Measurements from ENCODE around the gene COL27A1. TPM values are rescaled to one million over a fixed set of nuclear protein-coding genes. Genes with fewer than 3 reads are reported as not detected.

Gene COL27A1
- total and polyA plus RNA-seq, 2 donors (not counting 1 experiment from before 2014, with no cell fraction given) = 0.16 to 0.27 TPM

- Mint-ChIP-seq H3K27me3 (peaks cover 66% of the 10 kb centered on the region), H3K4me1 (peaks cover 21% of the 10 kb centered on the region), H3K27ac (no peak overlapping the region), H3K9me3 (ENCODE audit: insufficient read depth) (no peaks in the 10 kb centered on the region), H3K4me3 (peak overlapping the region; percentile 71)
- Histone ChIP-seq H2AFZ (ENCODE audit: insufficient read depth, low read depth, low read length, poor library complexity, severe bottlenecking) (no peak overlapping the region), H3K9ac (ENCODE audit: low read length) (peak overlapping the region; percentile 56), H3K4me3 (ENCODE audit: control extremely low read depth in 1 of 5, extremely low read depth in 1 of 5, insufficient read depth in 1 of 5, low read depth in 2 of 5, low read length in 4 of 5) (peak overlapping the region in 1 of 5 experiments; percentile 60), H3K9me3 (ENCODE audit: control extremely low read depth in 1 of 3, control insufficient read depth in 2 of 3, insufficient read depth in 1 of 3, low read length in 2 of 3) (peaks cover 0 to 13% (median 0%) of the 10 kb centered on the region in 3 donors), H3K4me2 (replicated peaks; ENCODE audit: low read depth, low read length, poor library complexity, severe bottlenecking) (peak overlapping the region; percentile 93), H3K79me2 (ENCODE audit: control insufficient read depth, insufficient read depth, low read length) (no peaks in the 10 kb centered on the region), H3K27me3 (replicated peaks in 1 of 4; ENCODE audit: control extremely low read depth in 1 of 4, control insufficient read depth in 3 of 4, insufficient read depth in 4 of 4, low read length in 3 of 4) (peaks cover 0 to 52% (median 23%) of the 10 kb centered on the region in 4 experiments), H3K36me3 (replicated peaks in 1 of 2; ENCODE audit: control extremely low read depth in 1 of 2, control insufficient read depth in 1 of 2, extremely low read depth in 1 of 2, insufficient read depth in 2 of 2, low read length in 1 of 2) (no peaks in the 10 kb centered on the region), H3K27ac (ENCODE audit: low read length in 2 of 2) (no peak overlapping the region), H3K4me1 (ENCODE audit: control insufficient read depth in 2 of 2, insufficient read depth in 2 of 2, low read length in 2 of 2) (peaks cover 21% of the 10 kb centered on the region in 2 donors), H4K20me1 (ENCODE audit: control insufficient read depth, insufficient read depth, low read length, poor library complexity, severe bottlenecking) (no peaks in the 10 kb centered on the region)
- intact Hi-C loops (cut with micrococcal nuclease) = loop anchor here (1.0 kb wide), 1 partner anchor 137 kb away; no protein-coding TSS in a partner anchor
- ChIA-PET POLR2A (no interaction called here), CTCF (interaction anchor here (0.6 to 1.5 kb wide), 8 partner anchors 11 to 150 kb away, joined by 3 to 9 read pairs (median 4); no protein-coding TSS in a partner anchor)
- DNase-seq (peak; percentile 13), ATAC-seq (ENCODE audit: low read depth) (no peak)
- TF ChIP-seq, protein P1, sequence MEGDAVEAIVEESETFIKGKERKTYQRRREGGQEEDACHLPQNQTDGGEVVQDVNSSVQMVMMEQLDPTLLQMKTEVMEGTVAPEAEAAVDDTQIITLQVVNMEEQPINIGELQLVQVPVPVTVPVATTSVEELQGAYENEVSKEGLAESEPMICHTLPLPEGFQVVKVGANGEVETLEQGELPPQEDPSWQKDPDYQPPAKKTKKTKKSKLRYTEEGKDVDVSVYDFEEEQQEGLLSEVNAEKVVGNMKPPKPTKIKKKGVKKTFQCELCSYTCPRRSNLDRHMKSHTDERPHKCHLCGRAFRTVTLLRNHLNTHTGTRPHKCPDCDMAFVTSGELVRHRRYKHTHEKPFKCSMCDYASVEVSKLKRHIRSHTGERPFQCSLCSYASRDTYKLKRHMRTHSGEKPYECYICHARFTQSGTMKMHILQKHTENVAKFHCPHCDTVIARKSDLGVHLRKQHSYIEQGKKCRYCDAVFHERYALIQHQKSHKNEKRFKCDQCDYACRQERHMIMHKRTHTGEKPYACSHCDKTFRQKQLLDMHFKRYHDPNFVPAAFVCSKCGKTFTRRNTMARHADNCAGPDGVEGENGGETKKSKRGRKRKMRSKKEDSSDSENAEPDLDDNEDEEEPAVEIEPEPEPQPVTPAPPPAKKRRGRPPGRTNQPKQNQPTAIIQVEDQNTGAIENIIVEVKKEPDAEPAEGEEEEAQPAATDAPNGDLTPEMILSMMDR (IDR thresholded peaks at IDR 0.05) = no peak
- no peak for TF ChIP-seq EZH2 (IDR thresholded peaks at IDR 0.05; ENCODE audit: borderline replicate concordance, insufficient read depth, low read depth, low read length, poor library complexity, severe bottlenecking)
- 10% methylated on average over 18 of the region's 23 CpGs for WGBS (ENCODE audit: insufficient coverage)
Measured at GRCh38 chr9:114154600-114155102, 686 bp upstream of the COL27A1 start.

DNA sequence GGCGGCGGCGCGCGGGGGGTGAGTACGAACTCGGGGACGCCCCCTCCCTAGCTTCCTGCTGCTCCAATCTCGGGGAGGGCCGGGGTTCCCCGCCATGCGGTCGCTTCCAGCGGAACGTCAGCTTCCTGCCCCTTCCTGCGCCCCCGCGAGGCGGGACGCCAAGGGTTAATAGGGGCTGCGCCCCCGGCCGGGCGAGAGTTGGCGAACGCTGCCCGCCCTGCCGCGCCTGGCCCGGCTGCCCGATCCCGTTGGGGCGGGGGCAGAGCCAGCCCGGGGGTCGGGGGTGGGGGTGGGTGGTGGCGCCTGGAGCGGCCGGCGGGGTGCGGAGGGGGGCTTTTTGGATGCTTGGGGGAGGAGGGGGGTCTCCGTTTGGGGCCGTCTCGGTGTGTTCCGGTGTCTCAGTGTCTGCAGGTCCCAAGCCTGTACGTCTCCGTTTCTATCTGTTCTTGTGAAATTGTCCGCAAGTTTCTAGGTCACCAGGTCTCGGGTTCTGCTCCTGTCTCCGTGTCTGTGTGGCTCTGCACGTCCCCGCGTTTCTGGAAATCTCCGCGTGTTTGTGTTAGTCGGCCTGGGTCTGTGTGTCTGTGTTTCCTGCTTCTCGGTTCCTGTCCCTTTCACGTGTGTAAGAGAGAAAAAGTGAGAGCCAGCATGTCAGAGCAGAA is 789 bp downstream of the COL27A1 start:
- peaks cover 0 to 13% (median 0%) of the 10 kb centered on the region in 3 donors for H3K9me3 ChIP-seq (ENCODE audit: control extremely low read depth in 1 of 3, control insufficient read depth in 2 of 3, insufficient read depth in 1 of 3, low read length in 2 of 3)
- peak overlapping the region in 2 of 5 experiments; percentile 37 to 44 for H3K4me3 ChIP-seq (ENCODE audit: control extremely low read depth in 1 of 5, extremely low read depth in 1 of 5, insufficient read depth in 1 of 5, low read depth in 2 of 5, low read length in 4 of 5)
- Mint-ChIP-seq H3K27me3 (peaks cover 65% of the 10 kb centered on the region), H3K9me3 (ENCODE audit: insufficient read depth) (no peaks in the 10 kb centered on the region), H3K4me3 (peak overlapping the region; percentile 87), H3K4me1 (peaks cover 21% of the 10 kb centered on the region), H3K27ac (no peak overlapping the region)
- ChIA-PET POLR2A (interaction anchor here (0.6 kb wide), 1 partner anchor 345 kb away, joined by 3 read pairs; no protein-coding TSS in a partner anchor), CTCF (interaction anchor here (1.2 to 1.5 kb wide), 2 partner anchors 54 to 135 kb away, joined by 3 to 5 read pairs; no protein-coding TSS in a partner anchor)
- 3% methylated on average over 35 of the region's 57 CpGs for WGBS (ENCODE audit: insufficient coverage)
- H3K27ac ChIP-seq (ENCODE audit: low read length in 2 of 2) = no peak overlapping the region
- no peaks in the 10 kb centered on the region for H3K36me3 ChIP-seq (replicated peaks in 1 of 2; ENCODE audit: control extremely low read depth in 1 of 2, control insufficient read depth in 1 of 2, extremely low read depth in 1 of 2, insufficient read depth in 2 of 2, low read length in 1 of 2)
- TF ChIP-seq, protein P1 (IDR thresholded peaks at IDR 0.05) = no peak
- no peak for TF ChIP-seq EZH2 (IDR thresholded peaks at IDR 0.05; ENCODE audit: borderline replicate concordance, insufficient read depth, low read depth, low read length, poor library complexity, severe bottlenecking)
- no peaks in the 10 kb centered on the region for H3K79me2 ChIP-seq (ENCODE audit: control insufficient read depth, insufficient read depth, low read length)
- H4K20me1 ChIP-seq (ENCODE audit: control insufficient read depth, insufficient read depth, low read length, poor library complexity, severe bottlenecking) = no peaks in the 10 kb centered on the region
- H3K9ac ChIP-seq (ENCODE audit: low read length) = no peak overlapping the region
- H3K4me1 ChIP-seq (ENCODE audit: control insufficient read depth in 2 of 2, insufficient read depth in 2 of 2, low read length in 2 of 2) = peaks cover 21% of the 10 kb centered on the region in 2 donors
- ATAC-seq (ENCODE audit: low read depth) = no peak
- DNase-seq = peak; percentile 27
- H3K27me3 ChIP-seq (replicated peaks in 1 of 4; ENCODE audit: control extremely low read depth in 1 of 4, control insufficient read depth in 3 of 4, insufficient read depth in 4 of 4, low read length in 3 of 4) = peaks cover 0 to 45% (median 23%) of the 10 kb centered on the region in 4 experiments
- H2AFZ ChIP-seq (ENCODE audit: insufficient read depth, low read depth, low read length, poor library complexity, severe bottlenecking) = peak overlapping the region; percentile 70
- H3K4me2 ChIP-seq (replicated peaks; ENCODE audit: low read depth, low read length, poor library complexity, severe bottlenecking) = peak overlapping the region; percentile 93
- intact Hi-C loops (cut with micrococcal nuclease) = loop anchor here (1.0 kb wide), 1 partner anchor 135 kb away; no protein-coding TSS in a partner anchor
